ENCODE data around the gene ZNF582.

The ZNF582 gene

GRCh38 chr19:56393119-56394012 lies at the start of gene ZNF582:
TSS of gene ZNF582 (minus strand) at chr19:56393534. CDS start at chr19:56391752, 1,782 bp downstream.
- Histone ChIP-seq H3K4me3 (peak within 1 kb of the TSS; percentile 81), H3K36me3 (replicated peaks) (no peaks in the 10 kb centered on the region), H3K9me3 (peaks cover 8% of the 10 kb centered on the region; the same call in 1 of the 2 replicates), H3K4me1 (no peaks in the 10 kb centered on the region), H3K27me3 (ENCODE audit: low read depth) (no peaks in the 10 kb centered on the region)
- peak; percentile 82 to 92 for DNase-seq (ENCODE audit: low spot score in 2 of 2)
- in situ Hi-C loops (cut with MboI; ENCODE audit: low sequenced_read_pairs) = no loop called here

GRCh38 chr19:56441206-56441792 lies 48.0 kb upstream of the ZNF582 start:
- DNase-seq (ENCODE audit: low spot score in 2 of 2) = no peak
- no peak overlapping the region for H3K4me3 ChIP-seq
- in situ Hi-C loops (cut with MboI; ENCODE audit: low sequenced_read_pairs) = no loop called here
- H3K4me1 ChIP-seq = no peaks in the 10 kb centered on the region
- H3K9me3 ChIP-seq = peaks cover 6% of the 10 kb centered on the region; the same call in 1 of the 2 replicates
- no peaks in the 10 kb centered on the region for H3K27me3 ChIP-seq (ENCODE audit: low read depth)
- H3K36me3 ChIP-seq (replicated peaks) = no peaks in the 10 kb centered on the region

- no peaks in the 10 kb centered on the region for H3K4me1 ChIP-seq
- H3K9me3 ChIP-seq = peaks cover 29% of the 10 kb centered on the region
- no peak for DNase-seq (ENCODE audit: low spot score in 2 of 2)
- H3K36me3 ChIP-seq (replicated peaks) = no peaks in the 10 kb centered on the region
- H3K27me3 ChIP-seq (ENCODE audit: low read depth) = no peaks in the 10 kb centered on the region
- H3K4me3 ChIP-seq = no peak overlapping the region
- in situ Hi-C loops (cut with MboI; ENCODE audit: low sequenced_read_pairs) = no loop called here
Measured at GRCh38 chr19:56423985-56424353, 30.6 kb upstream of the ZNF582 start.

GRCh38 chr19:56423276-56423984 lies 30.1 kb upstream of the ZNF582 start:
- no peaks in the 10 kb centered on the region for H3K36me3 ChIP-seq (replicated peaks)
- no peak overlapping the region for H3K4me3 ChIP-seq
- no peak for DNase-seq (ENCODE audit: low spot score in 2 of 2)
- H3K27me3 ChIP-seq (ENCODE audit: low read depth) = no peaks in the 10 kb centered on the region
- in situ Hi-C loops (cut with MboI; ENCODE audit: low sequenced_read_pairs) = no loop called here
- H3K9me3 ChIP-seq = peaks cover 32% of the 10 kb centered on the region
- H3K4me1 ChIP-seq = no peaks in the 10 kb centered on the region

GRCh38 chr19:56405062-56405461 lies 11.7 kb upstream of the ZNF582 start:
- DNase-seq (ENCODE audit: low spot score in 2 of 2) = no peak
- H3K4me1 ChIP-seq = peaks cover 8% of the 10 kb centered on the region; the same call in 1 of the 2 replicates
- no peaks in the 10 kb centered on the region for H3K27me3 ChIP-seq (ENCODE audit: low read depth)
- in situ Hi-C loops (cut with MboI; ENCODE audit: low sequenced_read_pairs) = no loop called here
- no peaks in the 10 kb centered on the region for H3K36me3 ChIP-seq (replicated peaks)
- no peak overlapping the region for H3K4me3 ChIP-seq
- H3K9me3 ChIP-seq = peaks cover 16% of the 10 kb centered on the region

GRCh38 chr19:56404705-56405056 lies 11.3 kb upstream of the ZNF582 start:
- Histone ChIP-seq H3K4me3 (peak overlapping the region; percentile 81), H3K27me3 (ENCODE audit: low read depth) (no peaks in the 10 kb centered on the region), H3K36me3 (replicated peaks) (no peaks in the 10 kb centered on the region), H3K4me1 (peaks cover 8% of the 10 kb centered on the region; the same call in 1 of the 2 replicates), H3K9me3 (peaks cover 16% of the 10 kb centered on the region)
- in situ Hi-C loops (cut with MboI; ENCODE audit: low sequenced_read_pairs) = no loop called here
- no peak for DNase-seq (ENCODE audit: low spot score in 2 of 2)

- Histone ChIP-seq H3K4me3 (peak within 1 kb of the TSS; percentile 81), H3K9me3 (peaks cover 16% of the 10 kb centered on the region), H3K36me3 (replicated peaks) (no peaks in the 10 kb centered on the region), H3K27me3 (ENCODE audit: low read depth) (no peaks in the 10 kb centered on the region), H3K4me1 (peaks cover 8% of the 10 kb centered on the region; the same call in 1 of the 2 replicates)
- in situ Hi-C loops (cut with MboI; ENCODE audit: low sequenced_read_pairs) = no loop called here
- DNase-seq (ENCODE audit: low spot score in 2 of 2) = peak; percentile 63 to 85
Measured at GRCh38 chr19:56403764-56404704, 10.7 kb upstream of the ZNF582 start, which contains the start of gene ZNF583. TSS of gene ZNF583 (plus strand) at chr19:56404332. CDS start at chr19:56407115, 2,783 bp downstream.

GRCh38 chr19:56403261-56403660 lies 9.9 kb upstream of the ZNF582 start:
- in situ Hi-C loops (cut with MboI; ENCODE audit: low sequenced_read_pairs) = no loop called here
- peak overlapping the region; percentile 81 for H3K4me3 ChIP-seq

GRCh38 chr19:56400485-56400884 lies 7.2 kb upstream of the ZNF582 start:
- peaks cover 12% of the 10 kb centered on the region for H3K9me3 ChIP-seq
- H3K36me3 ChIP-seq (replicated peaks) = no peaks in the 10 kb centered on the region
- in situ Hi-C loops (cut with MboI; ENCODE audit: low sequenced_read_pairs) = no loop called here

More at GRCh38 chr19:56403261-56403660, 9.9 kb upstream of the ZNF582 start:
- Histone ChIP-seq H3K27me3 (ENCODE audit: low read depth) (no peaks in the 10 kb centered on the region), H3K36me3 (replicated peaks) (no peaks in the 10 kb centered on the region), H3K4me1 (peaks cover 8% of the 10 kb centered on the region; the same call in 1 of the 2 replicates), H3K9me3 (peaks cover 16% of the 10 kb centered on the region)
- DNase-seq (ENCODE audit: low spot score in 2 of 2) = no peak

GRCh38 chr19:56398809-56399208 lies 5.5 kb upstream of the ZNF582 start:
- Histone ChIP-seq H3K36me3 (replicated peaks) (no peaks in the 10 kb centered on the region), H3K4me3 (no peak overlapping the region), H3K27me3 (ENCODE audit: low read depth) (no peaks in the 10 kb centered on the region), H3K4me1 (peaks cover 3% of the 10 kb centered on the region; the same call in 1 of the 2 replicates), H3K9me3 (peaks cover 17% of the 10 kb centered on the region)
- no peak for DNase-seq (ENCODE audit: low spot score in 2 of 2)
- in situ Hi-C loops (cut with MboI; ENCODE audit: low sequenced_read_pairs) = no loop called here

More at GRCh38 chr19:56400485-56400884, 7.2 kb upstream of the ZNF582 start:
- Histone ChIP-seq H3K4me3 (no peak overlapping the region), H3K27me3 (ENCODE audit: low read depth) (no peaks in the 10 kb centered on the region), H3K4me1 (peaks cover 8% of the 10 kb centered on the region; the same call in 1 of the 2 replicates)
- no peak for DNase-seq (ENCODE audit: low spot score in 2 of 2)

GRCh38 chr19:56383826-56384605 lies 9.3 kb downstream of the ZNF582 start:
- no peak for DNase-seq (ENCODE audit: low spot score in 2 of 2)
- Histone ChIP-seq H3K9me3 (0 out of 2 replicates have a peak, but pooled peaks cover 4% of the 10 kb centered on the region), H3K4me1 (no peaks in the 10 kb centered on the region), H3K27me3 (ENCODE audit: low read depth) (no peaks in the 10 kb centered on the region), H3K36me3 (replicated peaks) (no peaks in the 10 kb centered on the region), H3K4me3 (no peak overlapping the region)
- in situ Hi-C loops (cut with MboI; ENCODE audit: low sequenced_read_pairs) = no loop called here
